Gastroesophageal sphincter (tissue), 3 donors: ENCODE measurements around the gene HVCN1.

Source experiments
- CTCF ChIP-seq, 4 experiments: fragments of 200-600 bp in 2 of 4; fragments of 450-650 bp in 2 of 4; sonication (generic) in 1 of 4; IDR thresholded peaks; one replicate each; pipeline ENCODE4 v1.5.1; 2017 to 2019; ENCODE audit warnings: antibody characterized with exemption in 4 of 4, mild to moderate bottlenecking in 2 of 4, moderate library complexity in 2 of 4
- EP300 ChIP-seq: sonication (generic); formaldehyde crosslinking; IDR thresholded peaks from one replicate; pipeline ENCODE4 v1.6.1; 2017; ENCODE audit warnings: antibody characterized with exemption, mild to moderate bottlenecking
- POLR2A ChIP-seq, 2 donors: fragments of 450-650 bp; IDR thresholded peaks; one replicate each; pipeline ENCODE4 v1.6.1; 2017; ENCODE audit warnings: antibody characterized with exemption in 2 of 2, mild to moderate bottlenecking in 2 of 2, moderate library complexity in 1 of 2
- POLR2AphosphoS5 ChIP-seq: sonication (generic); formaldehyde crosslinking; IDR thresholded peaks from one replicate; pipeline ENCODE4 v1.6.1; 2017; ENCODE audit warnings: antibody characterized with exemption

GRCh38 chr12:110638796-110639195, 50.1 kb downstream of the HVCN1 start:
- TF ChIP-seq CTCF (IDR thresholded peaks at IDR 0.05) (no peak), POLR2A (IDR thresholded peaks at IDR 0.05) (no peak), POLR2AphosphoS5 (no peak), EP300 (no peak)
